ENCODE results near the gene USH1C.

The USH1C gene

GRCh38 chr11:17538054-17538453, 6.2 kb downstream of the USH1C start:
- Mint-ChIP-seq H3K9me3 (no peaks in the 10 kb centered on the region), H3K27me3 (ENCODE audit: low read depth, poor library complexity) (peaks cover 34% of the 10 kb centered on the region), H3K36me3 (ENCODE audit: low read depth) (no peaks in the 10 kb centered on the region), H3K27ac (no peak overlapping the region), H3K4me3 (no peak overlapping the region), H3K4me1 (peaks cover 35% of the 10 kb centered on the region)
- DNase-seq, result no peak
- TF ChIP-seq CTCF (IDR thresholded peaks at IDR 0.05), result no peak

- Mint-ChIP-seq H3K36me3 (ENCODE audit: low read depth) (no peaks in the 10 kb centered on the region), H3K4me1 (peaks cover 36% of the 10 kb centered on the region), H3K9me3 (no peaks in the 10 kb centered on the region), H3K4me3 (no peak overlapping the region), H3K27me3 (ENCODE audit: low read depth, poor library complexity) (peaks cover 26% of the 10 kb centered on the region), H3K27ac (no peak overlapping the region)
- no peak for TF ChIP-seq CTCF (IDR thresholded peaks at IDR 0.05)
- no peak for DNase-seq
Measured at GRCh38 chr11:17537261-17537660, 7.0 kb downstream of the USH1C start.

DNA sequence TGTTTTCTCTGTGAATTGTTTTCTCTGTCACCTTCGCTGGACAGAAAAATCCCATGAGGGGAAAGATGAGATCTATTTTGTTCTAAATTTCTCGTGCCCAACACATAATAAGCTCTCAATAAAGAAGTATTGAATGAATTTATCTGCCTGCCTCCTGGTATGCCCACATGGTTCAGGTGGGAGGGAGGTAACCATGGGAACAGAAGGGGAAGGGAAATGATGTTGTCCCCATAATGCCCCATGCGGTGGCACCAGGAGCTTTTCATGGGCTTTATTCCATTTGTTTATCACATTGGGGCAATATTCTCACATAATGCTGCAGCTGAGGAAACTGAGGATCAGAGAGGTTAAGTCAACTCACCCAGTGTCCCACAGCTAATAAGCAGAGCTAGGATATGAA, 8.7 kb downstream of the USH1C start:
- H3K4me1 Mint-ChIP-seq, result peaks cover 31% of the 10 kb centered on the region
- no peak overlapping the region for H3K4me3 Mint-ChIP-seq
- no peak for DNase-seq
- TF ChIP-seq CTCF (IDR thresholded peaks at IDR 0.05), result no peak
- H3K36me3 Mint-ChIP-seq (ENCODE audit: low read depth), result no peaks in the 10 kb centered on the region
- peaks cover 22% of the 10 kb centered on the region for H3K27me3 Mint-ChIP-seq (ENCODE audit: low read depth, poor library complexity)
- no peak overlapping the region for H3K27ac Mint-ChIP-seq
- H3K9me3 Mint-ChIP-seq, result no peaks in the 10 kb centered on the region

- no peak for DNase-seq
- Mint-ChIP-seq H3K4me1 (peaks cover 44% of the 10 kb centered on the region), H3K27ac (no peak overlapping the region), H3K4me3 (no peak overlapping the region), H3K27me3 (ENCODE audit: low read depth, poor library complexity) (peaks cover 28% of the 10 kb centered on the region), H3K9me3 (no peaks in the 10 kb centered on the region), H3K36me3 (ENCODE audit: low read depth) (no peaks in the 10 kb centered on the region)
- no peak for TF ChIP-seq CTCF (IDR thresholded peaks at IDR 0.05)
Measured at GRCh38 chr11:17533778-17534415, 10.3 kb downstream of the USH1C start.

- DNase-seq, result no peak
- Mint-ChIP-seq H3K27ac (no peak overlapping the region), H3K27me3 (ENCODE audit: low read depth, poor library complexity) (peaks cover 27% of the 10 kb centered on the region), H3K9me3 (no peaks in the 10 kb centered on the region), H3K36me3 (ENCODE audit: low read depth) (no peaks in the 10 kb centered on the region), H3K4me1 (peaks cover 50% of the 10 kb centered on the region), H3K4me3 (no peak overlapping the region)
- no peak for TF ChIP-seq CTCF (IDR thresholded peaks at IDR 0.05)
Measured at GRCh38 chr11:17533341-17533740, 10.9 kb downstream of the USH1C start.

GRCh38 chr11:17532784-17533183, 11.4 kb downstream of the USH1C start:
- no peaks in the 10 kb centered on the region for H3K36me3 Mint-ChIP-seq (ENCODE audit: low read depth)
- H3K27ac Mint-ChIP-seq, result no peak overlapping the region
- DNase-seq, result no peak
- peaks cover 55% of the 10 kb centered on the region for H3K4me1 Mint-ChIP-seq
- no peak overlapping the region for H3K4me3 Mint-ChIP-seq
- H3K9me3 Mint-ChIP-seq, result no peaks in the 10 kb centered on the region
- TF ChIP-seq CTCF (IDR thresholded peaks at IDR 0.05), result no peak
- H3K27me3 Mint-ChIP-seq (ENCODE audit: low read depth, poor library complexity), result peaks cover 27% of the 10 kb centered on the region

All from nephron progenitor cell (in vitro differentiated cells).